ENCODE measurements around the gene BMF. TPM values are rescaled to one million over a fixed set of nuclear protein-coding genes. Genes with fewer than 3 reads are reported as not detected.
"Not testable (repeated sequence)": the region's sequence is repeated elsewhere in the genome, so short reads cannot be mapped to it uniquely, and the experiment has no call there.

The BMF gene
- total RNA-seq, 2 donors from 2014 or later, result 13.1 to 32.5 TPM

- H3K9me3 ChIP-seq, result no peaks in the 10 kb centered on the region
- H3K36me3 ChIP-seq, result no peaks in the 10 kb centered on the region
- DNase-seq (ENCODE audit: low spot score), result no peak
- no peaks in the 10 kb centered on the region for H3K27me3 ChIP-seq (replicated peaks; ENCODE audit: insufficient read depth)
- no peak for TF ChIP-seq CTCF (IDR thresholded peaks at IDR 0.05)
- no peak for ATAC-seq (ENCODE audit: insufficient number of reproducible peaks, low FRiP score, low read depth)
- no peaks in the 10 kb centered on the region for H3K4me1 ChIP-seq (ENCODE audit: control insufficient read depth in 1 of 2, low read depth in 2 of 2)
- H3K27ac ChIP-seq, result no peak overlapping the region
- H3K4me3 ChIP-seq, result no peak overlapping the region
Measured at GRCh38 chr15:40151499-40151898, 42.8 kb upstream of the BMF start.

- no peak for TF ChIP-seq CTCF (IDR thresholded peaks at IDR 0.05)
- no peak overlapping the region for H3K4me3 ChIP-seq
- no peaks in the 10 kb centered on the region for H3K4me1 ChIP-seq (ENCODE audit: control insufficient read depth in 1 of 2, low read depth in 2 of 2)
- no peaks in the 10 kb centered on the region for H3K36me3 ChIP-seq
- ATAC-seq (ENCODE audit: insufficient number of reproducible peaks, low FRiP score, low read depth), result no peak
- no peaks in the 10 kb centered on the region for H3K27me3 ChIP-seq (replicated peaks; ENCODE audit: insufficient read depth)
- no peak for DNase-seq (ENCODE audit: low spot score)
- H3K27ac ChIP-seq, result no peak overlapping the region
- no peaks in the 10 kb centered on the region for H3K9me3 ChIP-seq
Measured at GRCh38 chr15:40150163-40150925, 41.7 kb upstream of the BMF start.

GRCh38 chr15:40149339-40149738 lies 40.7 kb upstream of the BMF start:
- DNase-seq (ENCODE audit: low spot score) (no peak), ATAC-seq (ENCODE audit: insufficient number of reproducible peaks, low FRiP score, low read depth) (no peak)
- H3K27me3 ChIP-seq (replicated peaks; ENCODE audit: insufficient read depth), result no peaks in the 10 kb centered on the region
- H3K27ac ChIP-seq, result no peak overlapping the region
- H3K4me3 ChIP-seq, result no peak overlapping the region
- TF ChIP-seq CTCF (IDR thresholded peaks at IDR 0.05), result no peak
- no peaks in the 10 kb centered on the region for H3K4me1 ChIP-seq (ENCODE audit: control insufficient read depth in 1 of 2, low read depth in 2 of 2)
- H3K36me3 ChIP-seq, result no peaks in the 10 kb centered on the region
- H3K9me3 ChIP-seq, result no peaks in the 10 kb centered on the region

GRCh38 chr15:40146037-40146436 lies 37.4 kb upstream of the BMF start:
- Histone ChIP-seq H3K27me3 (replicated peaks; ENCODE audit: insufficient read depth) (no peaks in the 10 kb centered on the region), H3K4me3 (no peak overlapping the region), H3K4me1 (ENCODE audit: control insufficient read depth in 1 of 2, low read depth in 2 of 2) (no peaks in the 10 kb centered on the region), H3K36me3 (no peaks in the 10 kb centered on the region), H3K9me3 (no peaks in the 10 kb centered on the region), H3K27ac (no peak overlapping the region)
- ATAC-seq (ENCODE audit: insufficient number of reproducible peaks, low FRiP score, low read depth) (no peak), DNase-seq (ENCODE audit: low spot score) (no peak)
- TF ChIP-seq CTCF (IDR thresholded peaks at IDR 0.05), result no peak

- H3K27ac ChIP-seq, result no peak overlapping the region
- H3K4me3 ChIP-seq, result no peak overlapping the region
- TF ChIP-seq CTCF (IDR thresholded peaks at IDR 0.05), result no peak
- H3K36me3 ChIP-seq, result no peaks in the 10 kb centered on the region
- H3K27me3 ChIP-seq (replicated peaks; ENCODE audit: insufficient read depth), result no peaks in the 10 kb centered on the region
- no peak for DNase-seq (ENCODE audit: low spot score)
- no peaks in the 10 kb centered on the region for H3K4me1 ChIP-seq (ENCODE audit: control insufficient read depth in 1 of 2, low read depth in 2 of 2)
- no peak for ATAC-seq (ENCODE audit: insufficient number of reproducible peaks, low FRiP score, low read depth)
- no peaks in the 10 kb centered on the region for H3K9me3 ChIP-seq
Measured at GRCh38 chr15:40142428-40142827, 33.7 kb upstream of the BMF start.

GRCh38 chr15:40138201-40138570 lies 29.5 kb upstream of the BMF start:
- not testable (repeated sequence) for DNase-seq (ENCODE audit: low spot score); H3K9me3 ChIP-seq; H3K27ac ChIP-seq; H3K27me3 ChIP-seq (replicated peaks; ENCODE audit: insufficient read depth); H3K4me1 ChIP-seq (ENCODE audit: control insufficient read depth in 1 of 2, low read depth in 2 of 2); H3K36me3 ChIP-seq; ATAC-seq (ENCODE audit: insufficient number of reproducible peaks, low FRiP score, low read depth); H3K4me3 ChIP-seq

All from thoracic aorta (tissue), 2 donors.